HEK293 (cell line): ENCODE results near the gene BSDC1.

ENCODE experiments used
- MZF1 ChIP-seq: fragments of 450-650 bp; formaldehyde crosslinking; IDR thresholded peaks from 2 replicates; pipeline ENCODE4 v1.5.1; 2017; ENCODE audit warnings: missing biosample characterization, missing genetic modification characterization, borderline replicate concordance
- ZNF19 ChIP-seq: fragments of 450-650 bp; formaldehyde crosslinking; IDR thresholded peaks from 2 replicates; pipeline ENCODE4; 2016; ENCODE audit warnings: missing biosample characterization, missing genetic modification characterization, low read depth
- ZNF274 ChIP-seq, 2 experiments: fragments of 200-500 bp in 1 of 2; fragments of 450-650 bp in 1 of 2; sonication (Bioruptor generic) in 1 of 2; formaldehyde crosslinking in 1 of 2; IDR thresholded peaks; 2 replicates each; pipeline versions ENCODE4 v1.5.1 to v1.6.1; 2014 to 2016; ENCODE audit warnings: borderline replicate concordance in 1 of 2, inconsistent platforms in 1 of 2, low read length in 1 of 2, missing biosample characterization in 1 of 2, missing genetic modification characterization in 1 of 2
- TF ChIP-seq, protein P1 (sequence below): fragments of 450-650 bp; formaldehyde crosslinking; IDR thresholded peaks from 2 replicates; pipeline ENCODE4 v1.5.1; 2016; ENCODE audit warnings: missing biosample characterization, missing genetic modification characterization

DNA sequence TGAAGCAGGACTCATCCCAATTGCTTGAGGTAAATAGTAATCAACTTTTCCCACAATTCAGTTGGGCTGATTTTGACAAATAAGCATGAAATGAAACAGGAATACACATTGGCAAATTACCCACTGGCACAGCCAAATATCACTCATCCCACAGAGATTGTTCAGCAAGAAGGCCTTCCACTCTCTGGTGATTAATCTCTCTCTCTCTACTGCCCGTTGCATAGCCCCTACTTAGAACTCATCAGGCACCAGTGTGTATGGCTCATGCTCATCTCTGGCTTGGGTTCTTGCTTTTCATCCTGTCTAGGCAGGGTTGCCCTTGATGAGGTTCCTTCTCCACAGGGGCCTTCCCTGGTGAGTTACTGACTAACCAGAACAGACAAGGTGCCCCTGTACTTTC is 1.1 kb downstream of the BSDC1 start:
- TF ChIP-seq, protein P1, sequence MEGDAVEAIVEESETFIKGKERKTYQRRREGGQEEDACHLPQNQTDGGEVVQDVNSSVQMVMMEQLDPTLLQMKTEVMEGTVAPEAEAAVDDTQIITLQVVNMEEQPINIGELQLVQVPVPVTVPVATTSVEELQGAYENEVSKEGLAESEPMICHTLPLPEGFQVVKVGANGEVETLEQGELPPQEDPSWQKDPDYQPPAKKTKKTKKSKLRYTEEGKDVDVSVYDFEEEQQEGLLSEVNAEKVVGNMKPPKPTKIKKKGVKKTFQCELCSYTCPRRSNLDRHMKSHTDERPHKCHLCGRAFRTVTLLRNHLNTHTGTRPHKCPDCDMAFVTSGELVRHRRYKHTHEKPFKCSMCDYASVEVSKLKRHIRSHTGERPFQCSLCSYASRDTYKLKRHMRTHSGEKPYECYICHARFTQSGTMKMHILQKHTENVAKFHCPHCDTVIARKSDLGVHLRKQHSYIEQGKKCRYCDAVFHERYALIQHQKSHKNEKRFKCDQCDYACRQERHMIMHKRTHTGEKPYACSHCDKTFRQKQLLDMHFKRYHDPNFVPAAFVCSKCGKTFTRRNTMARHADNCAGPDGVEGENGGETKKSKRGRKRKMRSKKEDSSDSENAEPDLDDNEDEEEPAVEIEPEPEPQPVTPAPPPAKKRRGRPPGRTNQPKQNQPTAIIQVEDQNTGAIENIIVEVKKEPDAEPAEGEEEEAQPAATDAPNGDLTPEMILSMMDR (tag by site-specific recombination), result no peak
- TF ChIP-seq ZNF274 (IDR thresholded peaks at IDR 0.05; ENCODE audit: low read length) (no peak), ZNF274 (tag by site-specific recombination; IDR thresholded peaks at IDR 0.05; ENCODE audit: borderline replicate concordance) (no peak), ZNF19 (tag by site-specific recombination) (no peak), MZF1 (tag by site-specific recombination) (no peak)
